ENCODE data around the gene IL1R2.
A peak's percentile ranks its signal among the peaks of the same experiment; 100 is the strongest.

IL1R2 gene

DNA sequence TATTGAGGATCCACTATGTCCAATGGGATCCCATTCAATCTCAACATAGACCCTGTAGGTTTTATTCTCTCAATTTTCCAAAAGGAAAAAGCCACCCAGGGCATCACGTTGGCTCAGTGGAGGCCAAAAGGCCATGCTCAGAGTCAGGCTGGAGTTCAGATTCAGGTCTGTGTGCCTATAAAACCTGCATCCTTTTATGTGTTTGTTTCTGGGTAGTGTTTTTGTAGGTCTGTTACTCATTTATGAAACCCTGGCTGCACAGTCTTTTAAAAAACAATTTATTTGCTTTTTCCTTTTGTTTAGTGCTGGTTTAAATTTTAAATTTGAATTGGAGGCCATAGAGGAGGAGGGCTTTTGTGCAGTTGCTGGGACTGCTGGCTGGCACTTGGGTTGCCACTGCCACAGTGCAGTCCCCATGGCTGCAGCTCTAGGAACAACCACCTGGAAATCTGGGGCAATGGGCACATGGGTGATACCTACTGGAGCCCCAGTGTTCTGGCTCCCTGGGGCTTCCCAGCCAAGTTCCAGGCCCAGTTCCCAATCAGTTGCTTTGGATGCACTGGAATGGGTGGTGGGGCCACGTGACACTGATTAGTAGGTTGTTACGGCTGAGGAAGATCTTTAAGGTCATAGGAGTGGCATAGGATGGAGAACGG, 31.3 kb downstream of the IL1R2 start:
- DNase-seq (ENCODE audit: low read depth) = no peak

DNA sequence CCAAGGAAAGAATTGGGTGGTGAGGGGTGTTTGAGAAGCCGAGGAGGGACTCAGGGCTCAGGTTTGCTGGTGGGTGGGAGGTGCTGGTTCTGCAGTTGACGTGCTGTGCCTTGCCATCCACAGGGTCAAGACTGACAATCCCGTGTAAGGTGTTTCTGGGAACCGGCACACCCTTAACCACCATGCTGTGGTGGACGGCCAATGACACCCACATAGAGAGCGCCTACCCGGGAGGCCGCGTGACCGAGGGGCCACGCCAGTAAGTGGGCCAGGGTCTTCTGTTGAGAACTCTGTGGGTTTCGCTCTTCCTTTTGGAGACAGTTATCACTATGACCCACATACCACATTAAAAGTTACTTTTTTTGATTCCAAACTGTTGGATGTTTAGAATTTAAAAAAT, 32.6 kb downstream of the IL1R2 start:
- DNase-seq (ENCODE audit: low read depth) = no peak

DNA sequence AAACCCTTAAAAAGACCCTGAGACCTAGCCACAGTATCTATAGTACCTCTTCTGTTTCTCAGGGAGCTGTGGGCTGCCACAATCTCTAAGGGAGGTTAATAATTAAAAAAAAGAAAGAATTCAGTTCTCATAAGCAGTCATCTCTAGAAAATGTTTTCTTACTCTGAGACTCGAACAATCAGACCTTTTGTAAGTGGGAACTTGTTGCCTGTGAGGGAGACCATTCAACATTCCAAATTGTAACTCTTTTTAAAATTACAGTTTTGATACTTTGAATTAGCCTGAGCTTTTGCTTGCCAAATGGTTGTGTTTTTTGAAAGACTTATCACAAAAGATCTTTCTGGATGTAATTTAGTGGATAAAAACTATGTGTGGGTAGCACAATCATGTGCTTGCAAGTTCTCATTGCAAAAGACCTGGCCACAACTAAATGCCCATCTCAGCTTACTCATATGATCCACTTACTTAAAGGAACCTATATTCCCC, 33.3 kb downstream of the IL1R2 start:
- peak; percentile 88 for DNase-seq (ENCODE audit: low read depth)

DNA sequence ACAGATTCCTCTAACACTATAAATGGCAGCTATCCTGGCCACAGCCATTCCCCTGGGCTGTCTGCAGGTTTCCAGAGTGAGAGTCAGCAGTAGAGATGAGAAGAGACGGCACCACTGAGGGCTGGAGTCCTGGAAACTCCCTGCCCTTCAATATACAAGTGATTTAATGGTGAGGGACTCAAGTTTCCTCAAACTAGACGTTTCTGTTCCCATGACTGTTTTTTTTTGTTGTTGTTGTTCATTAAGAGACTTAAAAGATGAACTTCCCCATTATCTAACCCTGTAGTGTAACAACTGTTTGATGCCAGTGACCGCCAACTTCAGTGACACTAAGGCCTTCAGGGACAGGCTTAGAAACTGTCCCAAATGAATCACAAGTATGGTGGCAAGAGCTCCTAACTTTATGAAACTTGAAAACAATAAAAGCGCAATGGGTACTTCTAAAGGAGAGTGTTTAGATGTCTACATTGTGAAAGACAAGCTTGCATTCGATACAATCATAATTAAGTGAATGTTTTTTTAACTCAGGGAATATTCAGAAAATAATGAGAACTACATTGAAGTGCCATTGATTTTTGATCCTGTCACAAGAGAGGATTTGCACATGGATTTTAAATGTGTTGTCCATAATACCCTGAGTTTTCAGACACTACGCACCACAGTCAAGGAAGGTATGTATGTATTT, 34.0 kb downstream of the IL1R2 start:
- no peak for DNase-seq (ENCODE audit: low read depth)

DNA sequence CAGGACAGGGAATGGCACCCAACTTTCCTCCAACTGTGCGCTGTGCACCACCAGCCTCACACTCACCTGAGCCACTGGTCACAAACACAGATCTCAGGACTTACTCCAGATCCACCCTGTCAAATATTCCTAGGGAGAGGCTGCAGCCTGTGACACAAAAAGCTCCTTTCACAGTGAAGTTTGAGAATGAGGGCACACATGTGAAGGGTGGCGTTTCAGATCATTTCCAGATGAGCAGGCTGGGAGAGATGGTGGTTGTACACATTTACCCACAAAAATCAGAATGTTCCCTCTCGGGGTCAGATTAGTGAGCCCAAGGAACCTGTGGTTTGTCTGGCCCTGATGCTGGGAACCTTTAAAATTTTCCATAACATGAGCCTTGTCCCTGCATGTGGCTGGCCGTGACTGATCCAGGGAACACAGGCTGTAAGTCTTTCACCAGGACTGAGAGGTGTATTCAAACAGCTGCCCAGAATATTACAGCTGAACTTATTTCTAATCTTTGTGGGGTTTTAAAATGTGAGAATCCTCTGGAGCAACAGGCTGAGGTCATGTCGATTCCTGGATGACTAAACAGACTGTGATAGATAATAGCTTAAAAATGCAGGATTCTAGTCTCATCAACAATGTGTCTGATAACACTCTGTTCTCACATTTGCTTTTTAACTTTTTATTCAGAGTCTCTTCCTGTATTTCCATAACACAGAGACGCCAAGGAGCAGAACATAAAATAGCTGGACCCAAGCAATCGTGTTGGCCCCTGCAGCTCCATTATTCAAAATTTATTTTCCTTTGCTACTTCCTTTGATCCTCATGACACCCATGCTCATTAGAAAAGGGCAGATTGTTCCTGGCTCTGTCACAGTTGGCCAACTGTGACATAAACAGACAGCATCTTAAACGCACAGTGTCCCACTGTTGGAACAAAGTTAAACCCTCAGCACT, 35.5 kb downstream of the IL1R2 start:
- peak; percentile 93 for DNase-seq (ENCODE audit: low read depth)

DNA sequence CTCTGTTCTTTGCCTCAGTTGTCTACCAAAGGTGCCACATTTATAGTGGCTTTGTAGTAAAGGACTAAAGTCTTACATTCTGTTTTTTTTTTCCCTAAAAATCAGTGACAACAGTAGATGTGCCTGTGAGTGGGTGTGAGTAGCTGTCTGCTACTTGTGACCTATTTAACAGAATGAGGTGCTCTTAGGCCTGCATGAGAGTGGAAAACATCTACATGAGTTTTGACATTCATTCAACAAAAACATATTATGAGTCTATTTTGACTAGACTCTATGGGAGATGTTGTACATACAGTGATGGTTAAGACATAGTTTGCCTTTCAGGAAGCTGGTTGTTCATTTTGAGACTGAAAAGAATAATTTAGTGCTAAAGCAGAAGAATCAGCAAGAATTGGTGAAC, 36.7 kb downstream of the IL1R2 start:
- no peak for DNase-seq (ENCODE audit: low read depth)

DNA sequence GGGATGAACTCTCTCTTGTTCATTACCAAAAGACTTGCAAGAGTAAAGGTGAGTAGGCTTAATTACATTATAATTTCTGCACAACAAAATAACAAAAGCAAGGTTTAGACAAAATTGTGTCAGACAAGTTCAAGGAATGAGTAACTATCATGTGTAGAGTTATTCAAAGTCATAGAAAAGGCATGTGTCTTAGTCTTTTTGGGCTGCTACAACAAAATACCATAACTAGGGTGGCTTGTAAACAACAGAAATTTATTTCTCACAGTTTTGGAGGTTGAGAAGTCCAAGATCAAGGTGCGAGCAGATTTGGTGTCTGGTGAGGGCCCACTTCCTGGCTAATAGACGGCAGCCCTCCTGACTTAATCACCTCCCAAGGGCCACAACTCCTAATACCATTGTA, 37.6 kb downstream of the IL1R2 start:
- no peak for DNase-seq (ENCODE audit: low read depth)

DNA sequence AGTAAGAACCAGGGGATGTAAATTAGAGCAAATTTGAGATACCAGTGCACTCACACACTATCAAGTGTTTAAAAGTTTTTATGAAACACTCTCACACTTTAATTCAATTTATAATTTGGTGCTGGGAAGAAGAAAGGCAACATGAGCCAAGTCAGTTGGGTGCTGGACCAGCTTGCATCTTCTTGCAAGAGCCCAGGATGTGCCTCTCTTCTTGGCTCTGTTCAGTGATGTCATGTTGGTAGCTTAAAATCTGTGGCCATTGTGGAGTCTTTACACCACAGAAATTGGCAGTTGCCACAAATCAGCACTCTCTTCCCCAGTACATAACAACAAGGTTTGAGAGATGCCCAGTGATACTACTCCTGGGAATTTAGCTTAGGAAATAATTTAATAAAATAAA, 38.2 kb downstream of the IL1R2 start:
- DNase-seq (ENCODE audit: low read depth) = no peak

DNA sequence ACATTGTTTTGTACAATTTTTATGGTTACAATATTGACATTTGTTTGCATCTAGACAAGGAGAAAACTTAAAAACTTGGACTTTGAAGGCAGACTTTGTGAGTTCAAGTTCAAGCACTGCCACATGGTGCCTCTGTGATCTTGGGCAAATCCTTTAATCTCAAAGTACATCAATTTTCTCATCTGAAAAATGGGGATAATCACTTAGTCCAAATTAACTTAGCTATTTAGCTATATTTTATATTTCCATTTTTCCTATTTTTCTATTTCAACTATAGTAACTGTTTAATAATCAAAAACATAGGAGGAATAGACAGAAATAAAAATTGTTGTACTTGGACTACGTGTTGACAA, 38.7 kb downstream of the IL1R2 start:
- no peak for DNase-seq (ENCODE audit: low read depth)

DNA sequence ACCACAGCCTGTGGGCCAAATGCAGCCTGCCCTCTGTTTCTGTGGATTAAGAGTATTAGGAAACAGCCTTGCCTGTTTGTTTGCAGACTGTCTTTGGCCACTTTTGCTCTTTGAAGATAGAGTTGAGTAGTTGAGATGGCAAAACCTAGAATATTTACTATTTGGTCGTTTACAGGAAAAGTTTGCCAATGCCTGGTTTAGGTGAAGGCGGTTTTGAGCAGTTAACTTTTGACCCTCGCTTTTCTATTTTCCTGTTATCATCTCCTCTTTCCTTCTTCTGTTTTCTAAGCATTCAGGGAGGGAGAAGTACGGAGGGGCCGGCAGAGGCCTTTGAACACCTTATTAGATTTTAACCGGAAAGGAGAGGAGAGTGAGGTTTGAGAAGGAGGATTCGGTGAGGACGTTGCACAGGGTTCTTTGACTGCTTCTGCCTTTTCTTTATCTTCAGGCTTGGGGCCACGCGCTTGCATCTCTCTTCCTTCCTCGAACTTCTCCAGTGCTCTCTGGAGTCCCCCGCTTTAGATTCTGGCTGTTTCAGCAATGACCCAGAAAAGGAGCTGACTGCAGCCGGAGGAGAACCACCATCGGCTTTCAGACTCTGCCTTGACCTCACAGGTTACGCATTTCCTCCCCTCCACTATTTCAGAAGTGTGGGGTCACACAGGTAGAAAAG, 39.2 kb downstream of the IL1R2 start:
- DNase-seq (ENCODE audit: low read depth) = no peak

DNA sequence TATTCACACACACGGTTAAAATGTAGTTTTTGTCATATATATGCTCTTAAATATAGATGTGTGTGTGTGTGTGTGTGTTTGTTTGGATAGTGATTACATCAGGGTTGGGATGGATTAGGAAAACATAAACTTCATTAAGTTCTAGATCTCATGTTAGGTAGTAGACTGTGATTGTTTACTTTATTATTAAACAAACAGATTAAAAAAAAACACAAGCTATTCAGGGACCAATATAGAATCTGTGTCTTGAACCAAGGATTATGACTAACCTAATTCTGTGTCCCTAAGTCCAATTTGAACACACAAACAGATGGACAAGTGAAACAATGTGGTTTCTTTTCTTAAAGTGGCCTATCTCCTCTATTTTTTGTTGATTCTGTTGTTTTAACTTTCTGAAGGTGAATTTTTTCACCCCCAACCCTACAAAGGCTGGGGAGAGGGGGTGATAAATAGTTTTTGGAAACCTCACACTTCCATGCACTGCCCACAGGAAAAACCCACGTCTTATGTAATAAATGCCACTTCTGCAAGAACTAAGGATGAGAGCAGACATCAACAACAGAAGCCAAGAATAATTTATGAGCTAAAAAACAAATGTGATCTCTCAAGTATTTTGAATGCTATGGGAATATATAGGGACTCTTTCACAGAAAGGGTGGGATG, 40.7 kb downstream of the IL1R2 start:
- DNase-seq (ENCODE audit: low read depth) = peak; percentile 64

DNA sequence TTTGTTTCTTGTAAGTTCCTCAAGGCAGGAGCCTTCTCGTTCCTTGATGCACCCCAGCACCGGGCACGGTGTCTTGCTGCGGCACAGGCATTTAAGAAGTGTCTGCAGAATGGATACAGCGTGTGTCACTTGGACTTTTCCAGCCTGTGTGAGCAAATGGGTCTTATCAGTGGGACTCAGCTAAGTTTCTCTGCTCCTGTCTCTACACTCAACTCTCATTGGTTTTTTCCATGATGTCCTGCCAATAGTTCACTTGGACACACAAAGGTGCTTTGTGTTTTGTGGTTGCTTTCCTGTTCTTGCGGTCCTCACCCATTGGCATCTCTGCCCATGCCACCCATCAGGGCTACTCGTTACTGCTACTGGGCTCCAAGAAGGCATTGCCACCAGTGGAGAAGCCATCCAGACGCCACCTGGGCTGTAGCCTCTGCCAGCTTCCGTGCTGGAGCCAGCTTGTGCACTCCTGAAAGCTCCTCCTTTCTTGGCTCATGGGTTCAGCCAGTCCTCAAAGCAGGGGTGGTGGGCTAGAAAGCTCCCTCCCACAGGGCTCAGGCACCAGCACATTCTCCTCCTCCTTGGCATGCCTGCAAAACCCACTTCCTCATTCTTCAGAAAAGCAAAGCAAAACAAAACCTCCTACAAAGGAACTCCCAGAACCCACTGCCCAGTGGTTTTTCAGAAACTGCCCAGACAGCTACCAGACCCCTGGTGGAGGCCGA, 41.4 kb downstream of the IL1R2 start:
- peak; percentile 88 for DNase-seq (ENCODE audit: low read depth)

DNA sequence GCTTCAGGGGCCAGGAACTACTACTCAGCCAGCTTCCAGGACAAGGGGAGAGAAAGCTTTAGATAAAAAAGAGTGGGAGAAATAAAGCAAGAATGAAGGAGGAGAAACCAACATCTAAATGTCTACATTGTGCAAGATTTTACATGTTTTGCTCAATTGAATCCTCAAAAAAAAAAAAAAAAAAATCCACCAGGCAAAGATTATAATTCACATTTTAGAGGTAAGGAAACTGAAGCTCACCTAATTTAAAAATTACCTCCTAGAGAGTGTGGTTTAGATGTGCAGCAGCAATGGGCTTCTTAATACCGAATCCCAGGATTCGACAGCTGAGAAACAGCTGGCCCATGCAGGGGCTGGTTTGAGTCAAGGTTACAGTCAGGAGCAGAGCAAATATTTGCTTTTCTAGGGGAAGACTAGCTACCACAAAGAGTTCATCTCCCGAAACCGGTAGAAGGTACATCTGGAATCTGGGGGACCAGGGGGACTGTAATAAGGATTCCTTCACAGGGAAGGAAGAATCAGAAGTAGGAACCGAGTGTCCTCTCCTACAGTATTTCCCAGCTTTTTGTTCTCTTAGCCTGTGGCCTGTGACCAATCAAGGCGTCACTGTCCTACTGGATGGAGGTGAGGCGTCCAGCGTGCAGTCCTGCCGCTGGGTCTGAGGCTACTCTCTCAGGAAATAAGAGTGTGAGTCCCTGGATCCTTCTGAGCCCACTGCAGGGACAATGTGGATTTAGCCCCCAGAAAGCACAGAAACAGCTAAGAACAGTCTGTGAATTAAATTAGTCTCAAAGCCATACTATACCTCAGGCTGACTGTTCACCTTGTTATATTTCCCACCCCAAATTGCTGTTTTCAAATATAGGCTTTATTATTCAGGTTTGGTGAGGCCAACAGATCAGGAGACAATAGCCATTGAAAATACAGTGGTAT, 42.3 kb downstream of the IL1R2 start:
- no peak for DNase-seq (ENCODE audit: low read depth)

DNA sequence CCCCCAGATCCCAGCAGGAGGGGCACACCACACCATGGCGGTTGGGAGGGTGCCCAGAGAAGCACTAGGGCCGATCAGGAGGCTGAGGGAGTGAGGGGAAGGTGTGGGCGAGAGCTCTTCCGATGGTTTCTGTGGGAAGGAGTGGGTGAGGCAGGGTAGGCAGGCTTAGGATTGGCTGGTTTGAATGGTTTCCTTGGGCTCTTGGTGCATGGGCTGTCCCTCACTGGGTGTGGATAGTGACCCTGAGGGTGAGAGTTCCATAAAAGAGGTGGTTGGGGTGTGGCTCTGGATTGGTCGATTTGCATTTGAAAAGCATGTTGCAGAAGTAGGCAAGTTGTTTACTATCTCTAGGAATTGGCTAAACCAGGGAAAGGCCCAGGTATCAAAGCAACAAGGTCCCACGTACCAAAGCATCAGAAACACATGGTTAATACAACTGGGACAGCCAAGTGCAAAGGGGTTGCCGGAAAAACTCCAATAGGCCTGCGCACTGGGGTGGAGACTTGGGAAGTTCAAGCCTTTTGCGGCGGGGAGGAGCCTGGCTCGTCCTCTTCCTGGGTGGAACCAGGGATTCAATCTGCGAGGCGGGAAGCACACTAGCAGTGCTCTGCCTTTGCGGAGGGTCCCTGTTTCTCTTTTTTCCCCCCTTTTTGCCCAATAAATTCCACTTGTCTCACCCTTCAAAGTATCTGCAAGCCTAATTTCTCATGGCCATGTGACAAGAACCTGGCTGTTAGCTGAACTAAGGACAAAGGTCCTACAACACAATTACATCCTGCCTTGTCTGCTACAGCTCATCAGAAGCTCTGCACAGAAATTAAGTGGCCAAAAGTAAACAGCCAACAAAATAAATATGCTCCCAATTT, 43.2 kb downstream of the IL1R2 start:
- DNase-seq (ENCODE audit: low read depth) = no peak

DNA sequence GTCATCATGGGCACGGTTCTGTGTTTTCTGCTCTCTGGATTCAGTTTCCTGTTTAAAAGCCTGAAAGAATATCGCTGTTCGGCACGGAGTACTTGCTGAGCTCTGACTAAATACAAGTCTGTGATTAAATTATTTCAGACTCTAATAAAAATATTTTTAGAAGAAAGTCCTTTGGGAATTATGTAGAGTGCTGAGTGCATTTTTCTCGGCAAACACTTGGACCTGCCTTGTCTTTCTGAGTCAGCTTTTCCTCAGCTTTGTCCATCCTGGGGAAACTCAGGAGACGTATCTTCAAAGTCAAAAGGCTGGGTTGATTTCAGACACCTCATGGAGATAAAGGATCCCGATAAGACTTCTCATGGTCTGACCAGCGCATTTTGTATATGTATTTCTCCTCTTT, 45.9 kb downstream of the IL1R2 start:
- peak; percentile 89 for DNase-seq (ENCODE audit: low read depth)

DNA sequence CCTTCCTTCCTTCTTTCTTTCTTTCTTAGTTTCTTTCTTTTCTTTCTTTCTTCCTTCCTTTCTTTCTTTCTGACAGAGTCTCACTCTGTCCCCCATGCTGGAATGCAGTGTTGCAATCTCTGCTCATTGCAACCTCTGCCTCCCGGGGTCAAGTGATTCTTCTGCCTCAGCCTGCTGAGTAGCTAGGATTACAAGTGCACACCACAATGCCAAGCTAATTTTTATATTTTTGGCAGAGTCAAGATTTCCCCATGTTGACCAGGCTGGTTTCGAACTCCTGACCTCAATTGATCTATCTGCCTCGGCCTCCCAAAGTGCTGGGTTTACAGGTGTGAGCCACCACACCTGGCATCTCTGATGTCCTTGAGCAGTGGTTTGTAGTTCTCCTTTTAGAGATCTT, 48.5 kb downstream of the IL1R2 start:
- DNase-seq (ENCODE audit: low read depth) = peak; percentile 70

DNA sequence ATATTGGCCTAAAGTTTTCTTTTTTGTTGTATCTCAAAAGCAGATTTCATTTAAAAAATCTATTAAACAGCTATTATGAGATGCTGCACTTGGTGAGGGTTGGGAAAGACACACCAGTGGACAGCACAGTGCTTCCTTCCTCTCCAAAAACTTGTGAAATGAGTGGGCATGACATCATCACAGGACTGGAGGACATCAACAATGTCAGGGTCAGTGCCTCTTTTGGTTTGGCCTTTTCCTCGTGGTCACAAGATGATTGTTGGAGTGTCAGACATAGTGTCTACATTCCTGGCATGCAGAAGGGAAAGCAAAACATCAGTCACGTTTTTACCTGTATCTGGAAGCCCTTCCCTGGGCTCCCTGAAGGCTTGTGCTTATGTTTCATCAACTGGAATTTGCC, 49.6 kb downstream of the IL1R2 start:
- DNase-seq (ENCODE audit: low read depth) = peak; percentile 88

DNA sequence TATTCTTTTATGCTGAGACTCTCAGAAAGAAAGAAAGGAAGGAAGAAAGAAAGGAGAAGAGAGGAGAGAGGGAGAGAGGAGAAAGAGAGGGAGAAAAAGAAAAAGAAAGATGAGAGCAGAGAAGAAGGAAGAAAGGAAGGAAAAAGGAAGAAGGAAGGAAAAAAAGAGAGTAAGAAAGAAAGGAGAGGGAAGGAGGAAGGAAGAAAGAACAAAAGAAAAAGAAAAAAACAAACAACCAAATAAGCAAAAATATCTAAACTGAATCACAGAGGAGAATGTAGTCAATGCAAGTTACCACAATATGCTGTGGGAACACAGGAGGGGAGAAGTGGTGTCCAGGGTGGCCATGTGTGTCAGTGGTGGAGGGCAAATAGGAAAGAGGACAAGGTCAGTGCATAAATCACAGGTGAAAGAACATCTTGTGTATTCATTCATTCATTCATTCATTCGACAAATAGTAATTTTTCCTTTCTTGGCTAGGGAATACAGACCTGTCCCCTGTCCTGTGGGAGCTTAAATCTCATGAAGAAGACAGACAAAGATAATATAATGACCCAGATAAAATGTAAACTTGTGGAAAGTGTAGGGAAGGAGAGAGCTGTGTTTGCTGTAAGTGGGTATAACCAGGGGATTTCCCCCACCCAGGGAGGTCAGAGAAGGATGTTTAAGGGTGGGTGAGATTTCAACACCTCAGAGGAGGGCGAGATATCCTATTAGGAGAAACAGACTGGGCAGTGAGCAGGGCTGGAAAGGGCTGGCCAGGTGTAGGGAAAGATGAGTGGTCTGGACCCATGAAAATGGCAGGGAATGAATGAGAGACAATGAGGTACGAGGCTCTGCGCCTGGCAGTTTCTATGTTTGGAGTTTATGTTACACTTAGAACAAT, 50.7 kb downstream of the IL1R2 start:
- no peak for DNase-seq (ENCODE audit: low read depth)

All from fibroblast of gingiva (primary cell).